ENCODE data around the gene TNS4. TPM values are rescaled to one million over a fixed set of nuclear protein-coding genes. Genes with fewer than 3 reads are reported as not detected.

Gene TNS4
- total RNA-seq, 4 donors from 2014 or later: 2.2 TPM; not detected in 3

GRCh38 chr17:40515011-40515410 is 13.6 kb upstream of the TNS4 start:
- no peaks in the 10 kb centered on the region for H3K9me3 ChIP-seq
- no peak for ATAC-seq
- TF ChIP-seq POLR2AphosphoS5 (IDR thresholded peaks at IDR 0.05) (no peak), CTCF (IDR thresholded peaks at IDR 0.05) (no peak), POLR2A (IDR thresholded peaks at IDR 0.05) (no peak), EP300 (IDR thresholded peaks at IDR 0.05) (no peak)
- no peaks in the 10 kb centered on the region for H3K27me3 ChIP-seq
- no peaks in the 10 kb centered on the region for H3K4me1 ChIP-seq
- 82 to 100% methylated on average over 1 to 2 of the region's 4 CpGs for WGBS, 2 donors (ENCODE audit: low coverage in 1 of 2)
- no peak overlapping the region for H3K4me3 ChIP-seq
- no peaks in the 10 kb centered on the region for H3K36me3 ChIP-seq
- H3K27ac ChIP-seq: no peak overlapping the region

- Histone ChIP-seq H3K9me3 (no peaks in the 10 kb centered on the region), H3K36me3 (no peaks in the 10 kb centered on the region), H3K4me3 (no peak overlapping the region), H3K27me3 (no peaks in the 10 kb centered on the region), H3K27ac (no peak overlapping the region), H3K4me1 (no peaks in the 10 kb centered on the region)
- TF ChIP-seq EP300 (IDR thresholded peaks at IDR 0.05) (no peak), CTCF (IDR thresholded peaks at IDR 0.05) (no peak), POLR2AphosphoS5 (IDR thresholded peaks at IDR 0.05) (no peak), POLR2A (IDR thresholded peaks at IDR 0.05) (no peak)
- no peak for ATAC-seq
- WGBS, 2 donors (ENCODE audit: low coverage in 1 of 2): 86 to 88% methylated on average over 5 of the region's 7 CpGs
Measured at GRCh38 chr17:40514013-40514875, 12.8 kb upstream of the TNS4 start.

GRCh38 chr17:40511667-40512220 is 10.3 kb upstream of the TNS4 start:
- Histone ChIP-seq H3K27ac (no peak overlapping the region), H3K9me3 (no peaks in the 10 kb centered on the region), H3K4me1 (no peaks in the 10 kb centered on the region), H3K27me3 (no peaks in the 10 kb centered on the region), H3K4me3 (no peak overlapping the region), H3K36me3 (no peaks in the 10 kb centered on the region)
- ATAC-seq: no peak
- WGBS, 2 donors (ENCODE audit: low coverage in 1 of 2): 56 to 81% methylated on average over 3 of the region's 12 CpGs
- TF ChIP-seq CTCF (IDR thresholded peaks at IDR 0.05): no peak

GRCh38 chr17:40511136-40511535 is 9.7 kb upstream of the TNS4 start:
- Histone ChIP-seq H3K36me3 (no peaks in the 10 kb centered on the region), H3K4me3 (no peak overlapping the region), H3K27me3 (no peaks in the 10 kb centered on the region), H3K4me1 (no peaks in the 10 kb centered on the region), H3K27ac (no peak overlapping the region), H3K9me3 (no peaks in the 10 kb centered on the region)
- ATAC-seq: no peak
- TF ChIP-seq POLR2AphosphoS5 (IDR thresholded peaks at IDR 0.05): no peak
- TF ChIP-seq EP300 (IDR thresholded peaks at IDR 0.05): no peak
- no peak for TF ChIP-seq CTCF (IDR thresholded peaks at IDR 0.05)
- TF ChIP-seq POLR2A (IDR thresholded peaks at IDR 0.05): no peak
- WGBS, 2 donors (ENCODE audit: low coverage in 1 of 2): 90 to 94% methylated on average over 2 of the region's 2 CpGs

- no peak overlapping the region for H3K27ac ChIP-seq
- H3K36me3 ChIP-seq: no peaks in the 10 kb centered on the region
- no peaks in the 10 kb centered on the region for H3K27me3 ChIP-seq
- 38 to 56% methylated on average over 2 to 4 of the region's 8 CpGs for WGBS, 2 donors (ENCODE audit: low coverage in 1 of 2)
- H3K4me1 ChIP-seq: no peaks in the 10 kb centered on the region
- H3K9me3 ChIP-seq: no peaks in the 10 kb centered on the region
- no peak for ATAC-seq
- TF ChIP-seq POLR2A (IDR thresholded peaks at IDR 0.05) (no peak), CTCF (IDR thresholded peaks at IDR 0.05) (no peak), EP300 (IDR thresholded peaks at IDR 0.05) (no peak), POLR2AphosphoS5 (IDR thresholded peaks at IDR 0.05) (no peak)
- no peak overlapping the region for H3K4me3 ChIP-seq
Measured at GRCh38 chr17:40510328-40510648, 8.9 kb upstream of the TNS4 start.

Data from gastroesophageal sphincter (tissue), 4 donors.